Neural crest cell (in vitro differentiated cells): ENCODE measurements around the gene ZFX. TPM values are rescaled to one million over a fixed set of nuclear protein-coding genes. Genes with fewer than 3 reads are reported as not detected.

ENCODE experiments used
- DNase-seq: peaks from one replicate; pipeline ENCODE4 v3.0.0; 2021; ENCODE audit warnings: low read depth, mixed read lengths, low spot score
- H3K27ac Mint-ChIP-seq: one replicate; pipeline ENCODE4 v1.8.0; 2021; ENCODE audit warnings: mild to moderate bottlenecking, mixed read lengths; ENCODE audit not compliant: unreplicated experiment
- H3K27me3 Mint-ChIP-seq: 2 replicates; pipeline ENCODE4 v1.8.0; 2021; ENCODE audit warnings: low read depth, mild to moderate bottlenecking, mixed read lengths
- H3K36me3 Mint-ChIP-seq: 2 replicates; pipeline ENCODE4 v1.8.0; 2021; ENCODE audit warnings: low read depth, mild to moderate bottlenecking, mixed read lengths
- H3K4me1 Mint-ChIP-seq: 2 replicates; pipeline ENCODE4 v1.8.0; 2021; ENCODE audit warnings: mixed read lengths
- H3K4me3 Mint-ChIP-seq: one replicate; pipeline ENCODE4 v1.8.0; 2021; ENCODE audit warnings: mild to moderate bottlenecking, mixed read lengths
- H3K9me3 Mint-ChIP-seq: 2 replicates; pipeline ENCODE4 v1.8.0; 2021; ENCODE audit warnings: mixed read lengths
- CTCF ChIP-seq: fragments of 200-600 bp; sonication (generic); conservative IDR thresholded peaks from 2 replicates; pipeline ENCODE4 v1.5.0; 2021; ENCODE audit warnings: antibody characterized with exemption, mild to moderate bottlenecking
- total RNA-seq: library from RNA; stranded (reverse); gene quantifications from 2 replicates; pipeline ENCODE4 v1.2.1, GENCODE V29; 2021

Gene ZFX
- total RNA-seq, 1 donor from 2014 or later = 83.6 TPM

DNA sequence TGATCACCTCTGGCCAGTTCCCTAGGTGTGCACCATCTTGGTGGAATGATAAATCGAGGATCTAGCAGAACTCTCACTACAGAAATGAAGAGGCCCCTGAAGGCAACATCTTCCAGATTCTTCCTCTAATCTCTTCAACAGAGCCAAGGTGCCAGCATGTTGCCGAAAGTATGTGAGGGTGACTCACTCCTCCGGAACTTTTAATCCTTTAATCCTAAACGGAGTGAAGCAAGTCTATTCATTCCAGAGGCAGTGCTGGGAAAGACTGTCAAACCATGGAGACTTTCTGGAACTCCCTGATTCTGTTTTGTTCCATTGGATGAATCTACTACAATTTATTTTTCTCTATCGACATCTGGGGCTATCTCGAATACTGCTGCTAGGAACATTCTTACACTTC lies 95.7 kb downstream of the ZFX start:
- H3K4me3 Mint-ChIP-seq = no peak overlapping the region
- H3K9me3 Mint-ChIP-seq = no peaks in the 10 kb centered on the region
- no peak overlapping the region for H3K27ac Mint-ChIP-seq
- DNase-seq = no peak
- TF ChIP-seq CTCF = no peak
- no peaks in the 10 kb centered on the region for H3K36me3 Mint-ChIP-seq
- peaks cover 20% of the 10 kb centered on the region for H3K27me3 Mint-ChIP-seq
- peaks cover 5% of the 10 kb centered on the region for H3K4me1 Mint-ChIP-seq

- Mint-ChIP-seq H3K4me1 (no peaks in the 10 kb centered on the region), H3K27ac (no peak overlapping the region), H3K27me3 (peaks cover 17% of the 10 kb centered on the region), H3K36me3 (no peaks in the 10 kb centered on the region), H3K4me3 (no peak overlapping the region), H3K9me3 (no peaks in the 10 kb centered on the region)
- no peak for DNase-seq
- no peak for TF ChIP-seq CTCF
These were observed 98.5 kb downstream of the ZFX start for GRCh38 chrX:24248042-24248441.

DNA sequence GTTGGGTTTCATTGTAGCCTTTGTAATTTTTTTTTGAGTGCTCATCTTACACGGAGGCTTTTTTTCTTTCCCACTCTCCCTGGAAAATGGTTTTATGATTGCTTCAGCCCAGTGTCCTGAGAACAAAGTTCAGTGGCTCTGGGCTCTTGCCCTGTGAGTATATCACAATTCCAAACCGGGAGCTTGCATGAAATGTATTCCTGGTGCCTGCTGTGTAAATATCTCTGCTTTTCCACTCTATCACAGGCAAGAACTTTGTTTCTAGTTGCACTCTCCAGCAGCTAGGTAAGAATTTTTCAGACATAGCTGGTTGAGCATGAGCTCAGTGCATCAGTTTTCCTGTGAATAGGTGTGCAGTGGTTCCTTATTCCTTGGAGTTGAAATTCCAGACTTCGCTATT lies 103.5 kb downstream of the ZFX start:
- no peak for TF ChIP-seq CTCF

DNA sequence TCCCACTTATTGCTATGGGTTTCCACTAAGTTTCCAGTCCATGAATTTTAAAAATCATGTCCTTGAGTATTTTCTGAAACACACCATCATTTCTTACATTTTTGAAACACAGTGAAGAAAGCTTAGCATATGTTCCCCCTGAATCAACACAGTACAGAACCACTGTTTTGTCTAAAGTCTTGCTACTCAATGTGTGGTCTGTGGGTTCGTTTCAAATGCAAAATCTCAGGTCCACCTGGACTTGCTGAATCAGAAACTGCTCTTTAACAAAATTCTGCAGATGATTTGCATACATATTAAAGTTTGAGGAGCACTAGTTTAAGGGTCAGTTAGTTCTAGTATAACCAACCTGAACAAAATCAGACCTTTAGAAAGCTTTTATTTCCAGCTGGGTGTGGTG lies 103.9 kb downstream of the ZFX start:
- TF ChIP-seq CTCF = no peak
- no peak overlapping the region for H3K27ac Mint-ChIP-seq
- H3K9me3 Mint-ChIP-seq = peaks cover 3% of the 10 kb centered on the region
- H3K4me3 Mint-ChIP-seq = no peak overlapping the region
- no peak for DNase-seq
- no peaks in the 10 kb centered on the region for H3K4me1 Mint-ChIP-seq
- H3K36me3 Mint-ChIP-seq = no peaks in the 10 kb centered on the region
- no peaks in the 10 kb centered on the region for H3K27me3 Mint-ChIP-seq

More for the DNA sequence above, 103.5 kb downstream of the ZFX start:
- Mint-ChIP-seq H3K36me3 (no peaks in the 10 kb centered on the region), H3K4me1 (no peaks in the 10 kb centered on the region), H3K27me3 (no peaks in the 10 kb centered on the region), H3K27ac (no peak overlapping the region), H3K4me3 (no peak overlapping the region), H3K9me3 (peaks cover 3% of the 10 kb centered on the region)
- DNase-seq = no peak

GRCh38 chrX:24257011-24257410 lies 107.5 kb downstream of the ZFX start:
- no peaks in the 10 kb centered on the region for H3K4me1 Mint-ChIP-seq
- no peak overlapping the region for H3K27ac Mint-ChIP-seq
- H3K27me3 Mint-ChIP-seq = no peaks in the 10 kb centered on the region
- TF ChIP-seq CTCF = no peak
- no peak for DNase-seq
- peaks cover 3% of the 10 kb centered on the region for H3K9me3 Mint-ChIP-seq
- no peaks in the 10 kb centered on the region for H3K36me3 Mint-ChIP-seq
- no peak overlapping the region for H3K4me3 Mint-ChIP-seq
